ENCODE results near the gene KRT20.
"Not testable (repeated sequence)": the region's sequence is repeated elsewhere in the genome, so short reads cannot be mapped to it uniquely, and the experiment has no call there.

The KRT20 gene

DNA sequence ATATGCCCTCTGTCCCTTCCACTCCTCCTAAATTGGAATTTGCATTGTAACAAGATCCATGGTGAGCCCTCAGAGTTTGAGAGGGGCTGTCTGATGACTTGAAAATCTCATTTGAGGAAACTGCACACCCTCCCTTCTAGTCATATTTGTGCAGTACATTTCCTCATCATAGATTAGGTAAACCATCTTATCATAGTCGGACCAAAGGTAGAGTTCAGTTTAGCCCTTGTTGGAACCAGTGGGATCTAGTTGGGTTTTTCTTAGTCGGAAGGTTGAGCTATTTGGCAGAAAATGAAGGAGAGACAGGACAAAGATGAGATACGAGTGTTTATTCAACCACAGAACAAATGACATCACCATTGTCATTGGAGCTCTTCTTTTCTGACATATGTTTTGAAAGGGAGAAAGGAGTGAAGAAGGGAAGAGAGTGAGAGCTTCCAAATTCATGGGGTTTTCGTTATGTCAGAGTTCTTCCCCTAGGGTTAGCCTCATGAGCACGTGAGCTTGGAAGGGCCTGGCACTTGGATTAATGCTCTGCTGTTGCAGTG, 15.8 kb upstream of the KRT20 start:
- DNase-seq (ENCODE audit: low read depth in 2 of 2), result no peak

DNA sequence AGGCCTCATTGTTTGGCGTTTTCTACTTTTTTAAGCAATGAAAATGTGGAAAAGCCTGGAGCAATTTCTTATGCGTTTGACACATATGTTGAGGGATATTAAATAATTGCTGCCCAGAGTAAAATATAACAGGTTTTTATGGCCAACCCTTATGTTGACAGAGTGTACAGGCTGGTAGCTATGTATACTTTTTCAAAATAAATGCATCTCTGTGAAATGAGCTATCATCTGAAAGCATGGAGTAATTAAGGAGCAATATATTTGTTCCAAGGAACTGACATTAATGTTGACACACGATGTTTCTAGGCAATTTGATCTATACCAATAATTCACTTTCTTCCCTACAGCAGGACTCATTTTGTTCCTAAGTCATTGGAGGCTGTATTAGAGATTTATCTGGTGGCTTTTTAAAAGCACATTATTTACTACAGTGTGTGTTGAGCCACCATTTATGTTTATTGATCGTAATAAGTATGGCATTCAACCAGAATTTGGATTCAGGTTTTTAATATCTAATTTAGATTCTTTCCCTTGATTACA, 11.9 kb upstream of the KRT20 start:
- DNase-seq (ENCODE audit: low read depth in 2 of 2), result no peak

DNA sequence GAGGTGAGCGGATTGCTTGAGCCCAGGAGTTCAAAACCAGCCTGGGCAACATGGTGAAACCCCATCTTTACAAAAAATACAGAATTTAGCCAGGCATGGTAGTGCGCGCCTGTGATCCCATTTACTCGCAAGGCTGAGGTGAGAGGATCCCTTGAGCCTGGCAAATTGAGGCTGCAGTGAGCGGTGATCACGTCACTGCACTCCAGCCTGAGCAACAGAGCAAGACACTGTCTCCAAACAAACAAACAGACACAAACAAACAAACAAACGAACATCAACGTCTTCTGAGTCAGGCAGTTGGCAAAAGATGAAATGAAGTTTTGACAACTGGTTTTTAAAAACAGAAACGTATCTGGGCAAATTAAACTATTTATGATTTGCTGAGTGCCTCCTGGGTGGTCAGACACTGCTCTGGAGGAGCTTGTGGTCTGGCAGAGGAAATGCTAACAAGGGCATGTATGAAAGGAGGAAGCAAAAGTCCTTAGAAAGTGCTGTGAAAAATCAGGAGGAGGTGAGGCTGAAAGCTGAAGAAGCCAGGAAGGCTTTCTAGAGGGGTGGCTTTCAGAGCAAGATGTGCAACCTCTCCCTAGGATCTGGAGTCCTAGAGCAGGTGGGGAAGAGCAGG, 10.2 kb upstream of the KRT20 start:
- no peak for DNase-seq (ENCODE audit: low read depth in 2 of 2)

GRCh38 chr17:40888196-40888720, 3.2 kb upstream of the KRT20 start:
- DNase-seq (ENCODE audit: low read depth in 2 of 2), result no peak

DNA sequence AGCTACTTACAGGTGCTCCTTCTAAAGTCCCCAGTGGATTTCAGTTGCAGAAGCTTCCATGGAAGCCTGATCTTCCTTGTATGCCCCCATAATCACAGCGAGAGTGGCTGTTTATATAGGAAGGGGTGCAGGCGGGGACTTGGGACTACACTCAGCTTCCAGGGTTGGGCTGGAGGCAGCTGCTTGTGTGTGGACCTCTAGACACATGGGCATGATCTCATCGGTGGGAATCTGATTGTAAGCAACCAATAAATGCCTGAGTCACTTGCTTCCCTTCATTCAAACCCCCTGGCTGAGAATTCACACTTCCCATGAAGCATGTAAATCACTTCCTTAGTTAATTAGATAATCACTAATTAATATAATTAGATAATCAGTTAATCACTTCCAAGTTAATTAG, 1.0 kb upstream of the KRT20 start:
- DNase-seq (ENCODE audit: low read depth in 2 of 2), result no peak

- DNase-seq (ENCODE audit: low read depth in 2 of 2), result no peak
Measured at GRCh38 chr17:40883626-40884334, 1.3 kb downstream of the KRT20 start.

DNA sequence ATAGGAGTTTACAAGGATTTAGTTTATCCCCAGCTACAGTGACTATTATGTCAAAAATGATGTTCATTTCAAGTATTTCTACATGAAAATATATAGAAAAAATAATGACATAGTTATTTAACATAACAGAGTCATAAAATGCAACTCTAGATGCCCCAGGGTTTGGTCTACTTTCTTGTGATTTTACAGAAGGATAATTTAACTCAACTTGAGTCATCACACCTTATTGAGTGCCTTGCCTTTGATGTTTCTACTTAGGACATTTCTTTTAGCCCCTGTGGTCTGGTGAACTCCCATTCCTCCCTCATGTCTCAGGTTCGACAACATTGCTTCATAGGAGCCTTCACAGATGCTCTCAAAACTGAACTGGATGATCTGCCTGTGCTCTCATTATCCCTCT, 2.0 kb downstream of the KRT20 start:
- DNase-seq (ENCODE audit: low read depth in 2 of 2), result no peak

GRCh38 chr17:40879026-40879425, 6.0 kb downstream of the KRT20 start:
- DNase-seq (ENCODE audit: low read depth in 2 of 2), result no peak

DNA sequence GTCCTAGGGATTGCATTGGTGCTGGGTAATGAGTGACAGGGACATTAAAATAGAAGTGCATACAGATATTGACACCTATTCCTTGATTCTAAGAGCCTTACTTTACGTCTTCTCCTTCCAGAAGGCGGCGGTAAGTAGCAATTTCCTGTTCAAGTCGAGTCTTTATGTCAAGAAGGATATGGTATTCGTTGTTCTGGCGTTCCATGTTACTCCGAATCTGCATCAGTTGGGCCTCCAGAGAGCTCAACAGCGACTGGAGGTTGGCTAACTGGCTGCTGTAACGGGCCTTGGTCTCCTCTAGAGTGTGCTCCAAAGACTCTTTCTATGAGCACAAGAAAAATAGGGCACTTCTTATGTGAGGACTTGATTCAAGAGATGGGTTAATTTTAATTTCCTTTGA, 7.0 kb downstream of the KRT20 start:
- DNase-seq (ENCODE audit: low read depth in 2 of 2), result no peak

GRCh38 chr17:40873801-40874200, 11.2 kb downstream of the KRT20 start:
- DNase-seq (ENCODE audit: low read depth in 2 of 2), result no peak

DNA sequence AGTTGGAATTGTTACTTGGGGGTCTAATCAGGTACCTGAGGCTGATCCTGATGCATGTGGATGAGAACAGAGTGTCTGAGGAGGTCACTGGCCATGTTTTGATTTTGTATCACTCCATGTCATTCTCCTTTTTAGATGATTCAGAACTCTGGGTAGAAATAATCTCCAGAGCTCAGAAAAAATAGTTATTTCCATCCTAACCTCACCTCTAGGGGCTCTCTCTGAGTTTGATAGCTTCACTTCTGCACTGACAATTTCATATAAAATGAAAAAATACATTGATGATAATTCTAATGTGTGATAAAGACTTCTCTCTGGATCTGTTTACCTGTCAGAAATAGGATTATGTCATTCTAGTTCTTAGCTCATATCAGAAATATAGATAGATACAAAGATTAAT, 11.8 kb downstream of the KRT20 start:
- no peak for DNase-seq (ENCODE audit: low read depth in 2 of 2)

DNA sequence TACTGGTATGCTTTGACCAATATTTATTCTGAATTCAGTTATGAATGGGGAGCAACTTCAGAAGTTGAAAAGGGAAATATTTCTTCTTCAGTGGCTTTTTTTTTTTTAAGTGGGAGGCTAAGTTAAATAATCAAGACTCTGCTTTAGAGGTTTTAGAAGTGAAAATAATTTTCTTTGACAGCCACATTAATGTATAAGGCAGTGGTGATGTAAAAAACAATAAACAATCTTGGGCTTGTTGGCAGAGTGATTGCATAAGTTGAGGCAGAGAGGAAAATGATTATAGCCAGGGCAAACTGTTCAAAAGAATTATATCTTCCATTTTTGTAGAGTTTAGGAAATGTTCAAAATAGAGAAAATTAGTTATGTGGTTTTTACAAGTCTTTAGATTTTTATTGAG, 12.6 kb downstream of the KRT20 start:
- DNase-seq (ENCODE audit: low read depth in 2 of 2), result no peak

DNA sequence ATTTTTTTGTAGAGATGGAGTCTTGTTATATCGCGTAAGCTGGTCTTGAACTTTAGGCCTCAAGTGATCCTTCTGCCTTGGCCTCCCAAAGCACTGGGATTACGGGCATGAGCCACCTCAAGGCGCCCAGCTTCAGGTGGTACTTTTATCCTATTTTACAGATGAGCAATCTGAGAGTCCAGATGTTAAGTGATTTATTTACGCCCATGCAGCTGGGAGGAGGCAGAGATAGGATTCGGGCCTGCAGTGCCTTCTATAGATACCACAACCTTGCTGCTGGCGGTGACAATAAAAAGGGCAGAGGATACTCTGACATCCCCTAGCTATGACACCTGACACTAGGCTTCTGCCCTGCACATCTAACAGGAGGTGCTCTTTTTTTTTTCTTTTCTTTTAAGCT, 13.7 kb downstream of the KRT20 start:
- no peak for DNase-seq (ENCODE audit: low read depth in 2 of 2)

GRCh38 chr17:40870136-40870535, 14.9 kb downstream of the KRT20 start:
- DNase-seq (ENCODE audit: low read depth in 2 of 2), result no peak

DNA sequence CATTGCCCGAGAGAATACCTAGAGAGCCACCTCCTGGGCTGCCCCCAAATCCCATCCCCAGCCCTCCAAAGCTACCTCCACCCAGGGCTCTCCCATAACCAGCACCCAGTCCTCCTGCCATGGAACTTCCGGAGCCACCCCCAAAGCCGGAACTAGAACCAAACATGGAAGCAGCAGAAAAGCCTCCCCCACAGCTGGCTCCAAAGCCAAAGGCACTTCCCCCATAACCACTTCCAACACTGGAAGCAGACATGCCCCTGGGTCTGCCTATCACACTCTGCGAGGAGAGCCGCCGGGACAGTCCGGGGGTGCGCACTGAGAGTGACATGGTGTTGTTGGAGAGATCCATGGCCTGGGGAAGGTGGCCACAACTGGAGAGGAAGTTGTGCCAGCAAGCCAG, 18.2 kb downstream of the KRT20 start, which contains the start of gene KRT12:
TSS of gene KRT12 (minus strand) at position 386 of the 400 bp plus-strand sequence. CDS start at position 349, 37 bp downstream.
- DNase-seq (ENCODE audit: low read depth in 2 of 2), result no peak

DNA sequence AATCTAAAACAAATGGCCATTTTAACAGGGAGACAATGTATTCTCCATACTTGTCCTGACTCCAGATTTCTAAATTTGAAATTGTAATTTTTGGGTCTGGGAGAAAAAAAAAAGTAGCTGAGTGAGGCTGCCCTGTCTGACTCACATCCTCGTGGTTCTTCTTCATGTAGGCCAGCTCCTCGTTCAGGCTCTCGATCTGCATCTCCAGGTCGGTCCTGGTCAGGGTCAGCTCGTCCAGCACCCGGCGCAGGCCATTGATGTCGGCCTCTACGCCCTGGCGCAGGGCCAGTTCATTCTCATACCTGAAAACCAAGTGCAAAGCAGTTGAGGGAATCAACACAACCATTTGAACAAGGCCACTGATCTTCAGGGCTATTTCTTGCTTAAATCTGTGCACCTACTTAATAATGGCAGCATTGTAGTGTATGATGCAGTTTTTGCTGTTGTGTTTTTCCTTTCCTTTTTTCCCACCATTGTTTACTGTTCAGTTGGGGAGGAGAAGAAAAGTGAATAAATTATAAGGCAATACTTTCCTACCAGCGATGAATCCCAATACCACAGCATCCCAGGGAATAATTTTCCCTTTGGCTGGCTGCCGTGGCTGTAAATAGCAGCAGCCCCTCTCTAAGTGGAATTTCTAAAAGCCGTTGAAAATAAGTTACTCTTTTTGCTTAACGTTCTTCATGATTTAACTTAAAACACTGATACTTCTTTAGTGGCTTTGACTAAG, 20.2 kb downstream of the KRT20 start:
- no peak for DNase-seq (ENCODE audit: low read depth in 2 of 2)

GRCh38 chr17:40862985-40863733, 21.9 kb downstream of the KRT20 start:
- no peak for DNase-seq (ENCODE audit: low read depth in 2 of 2)

- no peak for DNase-seq (ENCODE audit: low read depth in 2 of 2)
Measured at GRCh38 chr17:40859536-40859935, 25.5 kb downstream of the KRT20 start.

DNA sequence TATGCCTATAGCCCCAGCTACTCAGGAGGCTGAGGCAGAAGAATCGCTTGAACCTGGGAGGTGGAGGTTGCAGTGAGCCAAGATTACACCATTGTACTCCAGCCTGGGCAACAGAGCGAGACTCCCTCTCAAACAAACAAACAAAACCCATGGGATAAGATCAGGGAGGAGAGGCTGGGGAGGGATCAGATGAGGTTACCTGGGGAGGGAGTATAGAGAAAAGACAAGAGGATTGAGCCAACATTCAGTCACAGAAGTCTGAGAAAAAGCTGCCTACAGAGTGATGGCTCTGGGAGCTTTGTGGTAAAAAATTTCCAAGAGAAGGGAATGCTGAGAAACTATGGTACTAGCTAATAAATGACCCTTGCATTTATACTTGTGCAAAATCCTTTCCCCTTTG, 26.4 kb downstream of the KRT20 start:
- not testable (repeated sequence) for DNase-seq (ENCODE audit: low read depth in 2 of 2)

- DNase-seq (ENCODE audit: low read depth in 2 of 2), result peak; percentile 56 to 57
Measured at GRCh38 chr17:40857535-40857934, 27.5 kb downstream of the KRT20 start.

DNA sequence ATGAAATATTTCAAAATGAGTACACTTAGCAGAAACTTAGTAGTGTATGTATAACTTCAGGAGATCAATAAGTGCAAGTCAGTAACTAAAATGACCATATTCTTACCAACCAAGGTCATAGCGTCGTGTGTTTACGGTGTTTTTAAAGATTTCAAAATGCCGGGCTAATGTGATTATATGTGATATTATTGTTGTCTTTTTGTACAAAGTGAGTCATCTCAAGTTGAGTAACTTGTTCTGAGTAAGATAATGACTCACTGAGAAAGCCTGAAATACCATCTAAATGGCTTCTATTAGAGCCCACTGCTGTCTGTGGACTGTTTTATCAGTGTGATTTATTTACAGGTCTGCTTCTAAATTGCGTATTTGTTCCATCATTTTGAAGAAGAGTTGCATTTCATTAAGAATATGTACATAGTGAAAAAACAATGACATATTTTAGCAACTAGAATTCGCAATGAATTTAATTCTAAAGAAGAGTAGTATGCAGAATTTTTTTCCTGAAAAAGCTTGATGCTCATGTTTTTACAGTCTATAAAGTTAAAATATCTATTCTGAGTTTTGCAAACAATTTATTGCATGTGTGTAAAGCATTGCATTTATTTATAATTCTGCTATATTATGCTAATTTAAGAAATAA, 30.7 kb downstream of the KRT20 start:
- peak; percentile 62 to 70 for DNase-seq (ENCODE audit: low read depth in 2 of 2)
